NCI-H774 (cell line): ENCODE results near the gene IFITM1.
"Not testable (repeated sequence)": the region's sequence is repeated elsewhere in the genome, so short reads cannot be mapped to it uniquely, and the experiment has no call there.

Experiments used
- DNase-seq: peaks from one replicate; lab custom pipeline; 2025; lab: John Stamatoyannopoulos, UW

Gene IFITM1

DNA sequence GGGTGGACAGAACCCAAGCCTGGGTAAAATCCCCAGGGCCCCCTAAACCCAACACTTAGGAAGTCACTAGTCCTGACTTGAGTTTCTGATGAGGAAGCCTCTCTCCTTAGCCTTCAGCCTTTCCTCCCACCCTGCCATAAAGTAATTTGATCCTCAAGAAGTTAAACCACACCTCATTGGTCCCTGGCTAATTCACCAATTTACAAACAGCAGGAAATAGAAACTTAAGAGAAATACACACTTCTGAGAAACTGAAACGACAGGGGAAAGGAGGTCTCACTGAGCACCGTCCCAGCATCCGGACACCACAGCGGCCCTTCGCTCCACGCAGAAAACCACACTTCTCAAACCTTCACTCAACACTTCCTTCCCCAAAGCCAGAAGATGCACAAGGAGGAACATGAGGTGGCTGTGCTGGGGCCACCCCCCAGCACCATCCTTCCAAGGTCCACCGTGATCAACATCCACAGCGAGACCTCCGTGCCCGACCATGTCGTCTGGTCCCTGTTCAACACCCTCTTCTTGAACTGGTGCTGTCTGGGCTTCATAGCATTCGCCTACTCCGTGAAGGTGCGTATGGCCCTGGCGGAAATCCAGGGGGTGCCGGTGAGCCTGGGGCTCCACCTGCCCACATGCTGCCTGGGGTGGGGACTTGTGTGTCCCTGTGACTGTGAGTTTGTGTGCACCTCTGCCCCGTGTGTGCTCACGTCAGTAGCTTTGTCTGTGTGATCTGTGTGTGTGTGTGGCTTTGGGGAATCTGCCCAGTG is at the start of gene IFITM1:
Gene IFITM1, plus strand, starts transcription at position 254 of the 767 bp plus-strand sequence. Its CDS starts 131 bp downstream, at position 385.
- no peak for DNase-seq

DNA sequence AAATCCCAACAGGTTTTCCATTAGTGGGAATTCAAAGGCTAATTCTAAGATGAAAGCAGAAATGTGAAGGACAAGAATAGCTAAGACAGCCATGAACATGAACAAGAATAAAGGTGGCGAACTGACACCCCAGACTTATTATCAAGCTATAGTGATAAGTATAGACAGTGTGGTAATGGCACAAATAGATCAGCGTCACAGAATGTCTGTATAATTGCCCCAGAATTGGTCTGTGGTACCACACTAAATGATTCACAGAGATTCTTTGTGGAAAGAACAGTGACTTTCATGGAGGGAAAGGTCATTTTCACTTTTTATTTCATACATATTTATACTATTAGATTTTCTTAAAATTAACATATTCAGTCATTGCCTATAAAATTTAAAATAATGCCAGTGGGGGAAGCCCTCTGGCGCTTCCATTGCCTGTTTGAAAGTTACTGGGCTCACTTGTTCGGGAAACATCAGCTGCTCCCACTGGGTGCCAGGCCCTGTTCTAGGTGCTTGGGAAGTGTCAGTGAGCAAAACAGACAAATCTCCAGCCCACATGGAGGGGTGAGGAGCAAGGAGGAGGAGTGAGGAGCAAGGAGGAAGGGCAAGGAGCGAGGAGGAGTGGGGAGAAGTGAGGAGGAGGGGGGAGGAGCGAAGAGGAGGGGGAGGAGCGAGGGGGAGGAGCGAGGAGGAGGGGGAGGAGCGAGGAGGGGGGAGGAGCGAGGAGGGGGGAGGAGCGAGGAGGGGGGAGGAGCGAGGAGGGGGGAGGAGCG is 47.0 kb upstream of the IFITM1 start:
- DNase-seq, result no peak

DNA sequence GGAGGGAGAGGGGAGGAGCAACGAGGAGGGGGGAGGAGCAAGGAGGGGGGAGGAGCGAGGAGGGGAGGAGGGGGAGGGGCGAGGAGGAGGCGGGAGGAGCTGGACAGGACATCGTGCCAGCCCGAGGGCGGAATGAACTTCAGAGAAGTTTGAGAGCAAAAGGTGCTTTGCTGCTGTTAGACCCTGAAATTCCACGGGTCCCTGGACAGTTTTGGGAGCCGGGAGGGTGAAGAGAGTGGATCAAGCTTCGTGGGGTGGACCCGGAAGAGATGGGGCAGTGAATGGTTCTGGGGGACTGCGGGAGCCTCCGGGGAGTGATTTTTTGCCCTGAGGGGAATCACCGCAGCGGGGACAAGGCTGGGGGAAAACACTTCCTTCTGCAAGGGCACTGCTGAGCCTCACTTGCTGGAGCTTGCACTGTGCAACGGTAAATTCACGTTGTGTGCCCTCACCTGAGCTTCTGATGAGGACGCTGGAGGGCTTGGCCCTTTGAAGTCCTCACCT is 46.3 kb upstream of the IFITM1 start:
- DNase-seq, result no peak

DNA sequence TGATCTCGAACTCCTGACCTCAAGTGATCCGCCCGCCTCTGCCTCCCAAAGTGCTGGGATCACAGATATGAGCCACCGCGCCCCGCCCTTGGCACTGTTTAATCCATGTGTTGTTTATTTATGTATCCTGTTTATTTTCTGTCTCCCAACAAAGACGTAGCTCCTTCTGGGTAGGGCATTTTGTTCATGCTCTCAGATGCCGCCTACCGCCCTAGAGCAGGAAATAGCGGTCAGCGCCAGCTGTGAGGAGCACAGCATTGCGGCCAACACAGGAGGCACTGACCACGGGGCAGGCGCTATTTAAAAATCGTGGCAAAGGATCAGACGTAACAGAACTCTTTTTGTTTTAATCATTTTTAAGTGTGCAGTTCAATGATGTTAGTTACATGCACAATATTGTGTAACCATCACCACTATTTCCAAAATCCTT is 45.1 kb upstream of the IFITM1 start:
- DNase-seq, result not testable (repeated sequence)

DNA sequence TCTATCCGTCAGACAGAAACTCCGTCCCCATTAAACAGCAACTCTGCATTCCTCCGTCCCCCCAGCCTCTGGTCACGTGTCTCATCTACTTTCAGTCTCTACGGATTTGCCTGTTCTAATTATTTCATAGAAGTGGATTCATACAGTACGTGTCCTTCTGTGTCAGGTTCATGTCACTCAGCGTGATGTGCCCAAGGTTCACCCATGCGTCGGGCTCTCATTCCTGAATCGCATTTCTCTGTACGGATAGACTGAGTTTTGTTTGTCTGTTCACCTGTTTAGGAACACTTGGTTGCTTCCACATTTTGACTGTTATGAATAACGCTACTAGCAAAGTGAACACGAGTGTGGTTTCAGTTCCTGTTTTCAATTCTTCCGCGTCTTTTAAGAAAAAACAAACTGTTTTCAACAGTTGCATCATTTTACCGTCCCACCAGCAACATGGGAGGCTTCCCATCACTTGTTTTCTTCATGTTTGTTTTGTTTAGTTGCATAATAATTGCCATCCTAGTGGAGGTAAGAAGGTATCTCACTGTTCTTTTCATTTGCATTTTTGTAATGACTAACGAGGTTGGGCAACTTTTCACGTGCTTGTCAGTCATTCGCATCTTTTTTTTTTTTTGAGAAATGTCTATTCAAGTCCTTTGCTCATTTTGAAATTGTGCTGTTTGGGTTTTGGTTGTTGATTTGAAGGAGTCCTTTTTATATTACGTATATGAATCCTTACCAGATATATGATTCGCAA is 44.5 kb upstream of the IFITM1 start:
- no peak for DNase-seq

DNA sequence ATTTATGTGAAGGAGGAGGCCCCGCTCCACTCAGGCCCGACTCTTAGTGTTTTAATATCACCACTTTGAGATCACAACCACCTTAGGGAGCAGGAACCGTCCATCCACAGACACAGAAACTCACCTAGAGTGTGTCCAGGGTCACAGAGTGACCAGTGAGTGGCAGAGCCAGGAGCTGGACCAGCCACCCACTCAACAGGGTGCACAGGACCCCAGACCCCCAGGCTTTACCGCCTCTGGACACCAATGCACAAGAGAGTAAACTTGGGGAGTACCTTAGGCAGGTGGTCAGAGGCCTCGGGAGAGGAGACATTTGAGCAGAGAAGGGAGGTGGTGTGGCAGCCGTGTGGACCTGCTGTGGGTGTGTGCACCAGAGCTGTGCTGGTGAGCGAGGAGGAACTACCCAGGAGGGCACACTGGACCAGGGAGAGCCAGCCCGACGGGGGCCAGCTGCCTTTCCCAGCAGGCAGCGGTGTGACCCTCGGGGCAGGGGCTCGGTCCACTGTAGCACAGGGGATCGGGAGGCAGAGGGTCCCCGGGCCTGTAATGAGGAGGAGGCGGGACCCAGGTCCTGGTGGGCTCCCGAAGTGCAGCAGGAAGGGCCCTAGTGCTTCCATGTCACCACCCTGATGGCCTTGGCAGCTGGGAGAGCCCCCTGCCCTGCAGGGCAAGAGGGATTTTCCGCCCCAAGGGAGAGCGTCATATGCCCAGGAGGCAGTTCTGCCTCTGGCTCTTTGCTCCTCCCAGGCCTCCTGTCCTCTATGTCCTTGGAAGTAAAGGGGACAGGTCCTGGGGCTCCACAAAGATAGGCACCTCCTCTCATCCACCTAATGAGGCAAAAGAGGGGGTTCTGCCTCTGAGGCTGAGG is 43.2 kb upstream of the IFITM1 start:
- no peak for DNase-seq

DNA sequence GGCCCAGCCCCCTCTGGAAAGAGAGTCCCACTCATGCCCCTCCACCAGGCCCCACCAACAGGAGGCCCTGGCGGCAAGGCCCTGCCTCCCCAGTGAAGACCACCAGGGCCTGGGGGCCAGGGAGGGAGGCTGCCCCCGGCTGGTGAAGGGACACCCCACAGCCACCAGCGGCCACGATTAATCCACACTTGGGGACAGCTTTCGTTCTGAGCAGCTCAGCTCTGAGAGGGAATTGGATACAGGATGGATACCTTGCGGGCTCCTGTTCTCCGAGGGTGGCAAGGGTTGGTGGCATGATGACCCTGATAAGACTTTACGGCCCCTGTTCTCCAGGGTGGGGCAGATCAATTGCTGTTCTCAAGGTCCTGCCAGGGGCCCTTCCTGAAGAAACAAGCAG is 42.5 kb upstream of the IFITM1 start:
- DNase-seq, result no peak

DNA sequence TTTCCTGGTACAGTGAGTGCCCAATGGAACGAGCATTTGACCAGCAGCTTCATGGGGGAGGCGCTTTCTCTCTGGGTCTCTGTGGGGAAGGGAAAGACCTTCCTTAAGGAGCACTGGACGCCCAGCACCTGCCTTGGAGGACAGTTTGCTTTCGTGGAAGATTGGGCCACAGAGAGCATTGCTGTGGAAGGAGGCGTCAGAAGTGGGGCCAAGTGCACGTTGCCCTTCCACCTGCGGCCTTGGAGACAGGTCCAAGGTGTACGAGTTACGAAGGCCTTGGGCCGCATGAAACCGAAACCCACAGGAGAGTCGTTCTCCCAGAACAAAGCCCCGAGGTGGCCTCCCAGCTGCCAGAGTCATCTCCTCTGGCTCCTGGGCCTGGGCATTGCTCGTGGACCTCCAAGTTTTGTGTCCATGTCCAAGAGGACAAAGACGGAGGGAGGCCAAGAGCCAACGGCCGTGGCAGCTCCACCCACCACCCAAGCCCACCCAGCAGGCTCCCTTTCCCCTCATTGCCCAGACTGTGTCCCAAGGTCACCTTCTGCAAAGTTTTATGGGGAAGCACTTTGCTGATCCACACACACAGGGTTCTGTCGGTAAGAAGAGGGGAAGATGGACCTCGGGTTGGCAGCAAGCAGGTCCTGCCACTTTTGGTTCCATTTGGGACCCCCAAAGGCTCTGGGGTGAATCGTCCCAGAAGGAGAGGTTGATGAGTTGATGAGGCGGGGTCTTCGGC is 41.5 kb upstream of the IFITM1 start:
- no peak for DNase-seq

DNA sequence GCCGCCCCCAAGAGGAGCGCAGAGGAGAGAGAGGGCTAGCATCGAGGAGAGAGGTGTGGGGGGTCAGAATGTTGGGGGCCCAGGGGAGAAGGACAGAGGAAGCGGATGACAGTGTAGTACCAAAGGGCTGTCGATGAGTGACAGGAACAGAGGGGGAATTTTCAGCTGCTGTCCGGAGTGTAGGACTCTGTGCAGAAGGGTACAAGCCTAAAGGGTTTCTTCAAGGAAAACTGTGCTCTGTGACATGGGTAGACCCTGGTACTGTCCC is 41.0 kb upstream of the IFITM1 start:
- no peak for DNase-seq

DNA sequence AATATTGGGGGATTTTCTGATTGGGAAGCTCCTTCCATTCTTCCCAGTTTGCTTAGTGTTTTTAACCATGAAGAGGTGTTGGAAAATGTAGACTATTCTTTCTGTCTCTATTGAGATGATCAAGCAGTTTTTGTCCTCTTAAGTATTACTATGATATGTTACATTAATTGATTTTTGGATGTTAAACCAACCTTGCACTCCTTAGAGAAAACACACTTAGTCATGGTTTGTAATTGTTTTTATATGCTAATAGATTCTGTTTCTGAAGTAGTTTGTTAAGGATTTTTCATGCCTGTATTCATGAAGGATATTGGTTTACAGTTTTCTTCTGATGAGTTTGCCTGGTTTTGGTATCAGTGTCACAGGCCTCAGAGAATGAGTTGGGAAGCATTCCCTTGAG is 37.6 kb upstream of the IFITM1 start:
- DNase-seq, result no peak

DNA sequence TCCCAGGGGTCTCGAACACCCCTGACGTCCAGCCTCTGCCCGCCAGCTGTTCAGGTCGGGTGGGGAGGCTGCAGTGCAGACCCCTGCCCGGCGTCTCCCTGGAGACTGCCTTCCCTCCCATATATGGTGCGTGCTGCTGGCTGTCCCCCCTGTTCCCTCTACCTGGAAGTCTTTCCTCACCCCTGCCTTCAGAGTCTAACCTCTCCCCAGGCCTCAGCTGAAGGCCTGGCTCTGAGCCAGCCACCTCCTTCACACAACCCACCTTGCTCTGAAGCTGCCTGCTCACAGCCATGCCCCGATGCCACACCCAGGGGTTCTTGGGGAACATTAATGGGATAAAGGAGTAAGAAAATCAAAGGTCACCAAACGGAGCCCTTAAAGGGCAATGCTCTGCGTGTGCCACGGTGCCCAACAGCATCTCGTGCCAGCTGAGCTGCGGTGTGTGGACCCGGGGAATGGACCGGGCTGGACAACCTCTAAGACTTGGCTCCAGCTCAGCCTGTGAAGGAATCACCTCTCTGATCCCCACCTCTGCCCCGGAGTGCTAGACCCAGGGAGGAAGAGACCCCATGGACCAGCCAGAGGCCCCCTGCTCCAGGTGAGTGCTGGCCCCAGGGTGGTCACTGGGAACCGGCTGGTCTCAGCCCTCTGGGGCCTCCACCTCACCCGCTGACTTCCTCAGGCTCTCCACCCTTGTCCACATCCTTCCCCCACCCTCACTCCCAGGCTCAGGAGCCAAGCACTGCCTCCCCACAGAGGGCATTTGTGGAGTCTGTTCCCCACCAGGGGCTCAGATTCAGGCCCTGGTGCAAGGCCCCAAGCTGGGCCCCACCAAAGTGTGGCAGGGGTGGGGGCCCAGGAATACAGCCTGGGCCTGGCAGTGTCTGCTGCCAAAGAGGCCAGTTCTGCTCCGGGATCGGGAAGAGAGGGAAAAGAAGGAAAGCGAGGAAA is 35.6 kb upstream of the IFITM1 start, which contains the start of gene NLRP6:
Gene NLRP6, plus strand, starts transcription at position 407 of the 951 bp plus-strand sequence. Its CDS starts 163 bp downstream, at position 570.
- DNase-seq, result no peak

DNA sequence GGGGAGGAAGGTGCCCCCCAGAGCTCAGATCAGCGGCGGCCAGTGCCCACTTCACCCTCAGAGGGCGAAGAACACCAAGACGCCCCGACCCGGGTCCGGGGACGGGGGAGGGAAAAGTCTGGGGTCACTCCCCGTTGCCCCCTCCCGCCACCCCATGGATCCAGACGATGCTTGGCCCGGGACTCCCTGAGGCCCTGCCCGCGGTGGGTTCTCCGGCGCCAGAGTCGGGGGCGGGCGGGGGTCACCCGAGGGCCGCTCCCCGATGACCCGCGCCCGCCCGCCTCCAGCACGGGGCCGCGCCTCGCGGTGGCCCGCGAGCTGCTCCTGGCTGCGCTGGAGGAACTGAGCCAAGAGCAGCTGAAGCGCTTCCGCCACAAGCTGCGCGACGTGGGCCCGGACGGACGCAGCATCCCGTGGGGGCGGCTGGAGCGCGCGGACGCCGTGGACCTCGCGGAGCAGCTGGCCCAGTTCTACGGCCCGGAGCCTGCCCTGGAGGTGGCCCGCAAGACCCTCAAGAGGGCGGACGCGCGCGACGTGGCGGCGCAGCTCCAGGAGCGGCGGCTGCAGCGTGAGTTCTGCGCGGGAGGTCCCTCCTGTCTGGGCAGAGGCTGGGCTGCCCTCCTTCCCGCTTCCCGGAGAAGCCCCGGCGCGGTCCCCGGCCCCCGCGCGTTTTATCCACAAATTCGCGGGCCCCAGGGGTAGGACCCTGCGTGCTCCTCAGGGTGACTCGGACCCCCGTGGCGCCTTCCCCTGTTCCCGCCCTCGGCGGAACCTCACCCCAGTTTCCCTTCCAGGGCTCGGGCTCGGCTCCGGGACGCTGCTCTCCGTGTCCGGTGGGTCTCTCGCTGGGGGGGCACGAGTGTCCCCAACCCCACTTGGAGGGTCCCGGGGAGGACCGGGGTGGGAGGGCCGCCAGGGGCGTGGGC is 34.5 kb upstream of the IFITM1 start:
- DNase-seq, result no peak

DNA sequence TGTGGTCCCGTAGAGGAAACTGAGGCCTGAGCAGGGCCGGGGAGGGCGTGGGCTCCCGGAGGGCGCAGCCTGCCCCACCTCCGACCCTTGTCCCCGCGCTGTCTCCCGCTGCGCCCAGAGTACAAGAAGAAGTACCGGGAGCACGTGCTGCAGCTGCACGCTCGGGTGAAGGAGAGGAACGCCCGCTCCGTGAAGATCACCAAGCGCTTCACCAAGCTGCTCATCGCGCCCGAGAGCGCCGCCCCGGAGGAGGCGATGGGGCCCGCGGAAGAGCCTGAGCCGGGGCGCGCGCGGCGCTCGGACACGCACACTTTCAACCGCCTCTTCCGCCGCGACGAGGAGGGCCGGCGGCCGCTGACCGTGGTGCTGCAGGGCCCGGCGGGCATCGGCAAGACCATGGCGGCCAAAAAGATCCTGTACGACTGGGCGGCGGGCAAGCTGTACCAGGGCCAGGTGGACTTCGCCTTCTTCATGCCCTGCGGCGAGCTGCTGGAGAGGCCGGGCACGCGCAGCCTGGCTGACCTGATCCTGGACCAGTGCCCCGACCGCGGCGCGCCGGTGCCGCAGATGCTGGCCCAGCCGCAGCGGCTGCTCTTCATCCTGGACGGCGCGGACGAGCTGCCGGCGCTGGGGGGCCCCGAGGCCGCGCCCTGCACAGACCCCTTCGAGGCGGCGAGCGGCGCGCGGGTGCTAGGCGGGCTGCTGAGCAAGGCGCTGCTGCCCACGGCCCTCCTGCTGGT is 33.7 kb upstream of the IFITM1 start:
- no peak for DNase-seq

DNA sequence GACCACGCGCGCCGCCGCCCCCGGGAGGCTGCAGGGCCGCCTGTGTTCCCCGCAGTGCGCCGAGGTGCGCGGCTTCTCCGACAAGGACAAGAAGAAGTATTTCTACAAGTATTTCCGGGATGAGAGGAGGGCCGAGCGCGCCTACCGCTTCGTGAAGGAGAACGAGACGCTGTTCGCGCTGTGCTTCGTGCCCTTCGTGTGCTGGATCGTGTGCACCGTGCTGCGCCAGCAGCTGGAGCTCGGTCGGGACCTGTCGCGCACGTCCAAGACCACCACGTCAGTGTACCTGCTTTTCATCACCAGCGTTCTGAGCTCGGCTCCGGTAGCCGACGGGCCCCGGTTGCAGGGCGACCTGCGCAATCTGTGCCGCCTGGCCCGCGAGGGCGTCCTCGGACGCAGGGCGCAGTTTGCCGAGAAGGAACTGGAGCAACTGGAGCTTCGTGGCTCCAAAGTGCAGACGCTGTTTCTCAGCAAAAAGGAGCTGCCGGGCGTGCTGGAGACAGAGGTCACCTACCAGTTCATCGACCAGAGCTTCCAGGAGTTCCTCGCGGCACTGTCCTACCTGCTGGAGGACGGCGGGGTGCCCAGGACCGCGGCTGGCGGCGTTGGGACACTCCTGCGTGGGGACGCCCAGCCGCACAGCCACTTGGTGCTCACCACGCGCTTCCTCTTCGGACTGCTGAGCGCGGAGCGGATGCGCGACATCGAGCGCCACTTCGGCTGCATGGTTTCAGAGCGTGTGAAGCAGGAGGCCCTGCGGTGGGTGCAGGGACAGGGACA is 32.9 kb upstream of the IFITM1 start:
- DNase-seq, result no peak

DNA sequence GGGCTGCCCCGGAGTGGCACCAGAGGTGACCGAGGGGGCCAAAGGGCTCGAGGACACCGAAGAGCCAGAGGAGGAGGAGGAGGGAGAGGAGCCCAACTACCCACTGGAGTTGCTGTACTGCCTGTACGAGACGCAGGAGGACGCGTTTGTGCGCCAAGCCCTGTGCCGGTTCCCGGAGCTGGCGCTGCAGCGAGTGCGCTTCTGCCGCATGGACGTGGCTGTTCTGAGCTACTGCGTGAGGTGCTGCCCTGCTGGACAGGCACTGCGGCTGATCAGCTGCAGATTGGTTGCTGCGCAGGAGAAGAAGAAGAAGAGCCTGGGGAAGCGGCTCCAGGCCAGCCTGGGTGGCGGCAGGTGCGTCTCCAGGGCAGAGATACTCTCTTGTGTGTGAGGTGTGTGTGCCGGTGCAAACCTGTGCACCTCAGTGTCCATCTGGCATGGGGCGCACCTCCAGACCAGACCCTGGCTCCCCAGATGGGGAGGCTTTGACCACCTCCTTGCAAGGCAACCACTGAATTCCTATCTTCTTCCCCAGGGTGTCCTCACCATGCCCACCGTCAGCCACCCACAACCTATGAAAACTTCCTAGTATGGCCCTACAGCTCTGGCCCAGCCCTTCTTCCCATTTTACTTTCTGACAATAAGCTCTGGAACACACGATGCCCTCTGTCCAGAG is 32.2 kb upstream of the IFITM1 start:
- DNase-seq, result no peak

DNA sequence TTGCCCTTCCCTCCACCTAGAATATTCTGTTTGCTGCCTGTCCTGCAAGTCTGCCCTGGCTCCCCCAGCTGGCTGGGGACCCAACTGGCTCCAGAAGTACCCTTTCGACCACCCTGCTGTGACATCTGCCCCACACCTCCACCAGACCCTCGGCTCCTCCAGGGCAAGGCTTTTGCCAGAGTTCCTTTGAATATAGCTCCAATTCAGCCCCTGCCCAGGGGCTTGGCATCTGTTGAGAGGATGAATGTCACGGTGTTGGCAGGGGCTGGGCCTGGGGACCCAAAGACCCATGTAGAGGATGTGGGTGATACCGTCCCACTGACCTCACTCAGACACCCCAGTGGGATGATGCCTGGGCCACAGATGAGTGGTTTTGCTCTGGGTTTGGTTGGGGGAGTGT is 31.7 kb upstream of the IFITM1 start:
- DNase-seq, result no peak
